GM12892 (cell line): ENCODE data around the gene ELOVL5.

Experiments
- POLR2A ChIP-seq: IDR thresholded peaks from 2 replicates; pipeline ENCODE4 v1.6.1; 2011; ENCODE audit warnings: low read depth, low read length, control low read depth
- POLR2AphosphoS5 ChIP-seq: IDR thresholded peaks from 2 replicates; pipeline ENCODE4 v1.6.1; 2011; ENCODE audit warnings: low read depth, low read length, control low read depth
- TAF1 ChIP-seq: IDR thresholded peaks from 2 replicates; pipeline ENCODE4 v1.6.1; 2011; ENCODE audit warnings: low read depth, mild to moderate bottlenecking, control low read depth, low read length, borderline replicate concordance

GRCh38 chr6:53284901-53285300 is 63.8 kb downstream of the ELOVL5 start:
- TF ChIP-seq POLR2AphosphoS5: no peak
- TF ChIP-seq POLR2A: no peak
- no peak for TF ChIP-seq TAF1
